HFFc6 (cell line): ENCODE measurements around the gene AFTPH. TPM values are rescaled to one million over a fixed set of nuclear protein-coding genes. Genes with fewer than 3 reads are reported as not detected.
A peak's percentile ranks its signal among the peaks of the same experiment; 100 is the strongest.

Source experiments
- DNase-seq: peaks from one replicate; pipeline ENCODE4 v3.0.0-alpha.2; 2018
- H3K27ac Mint-ChIP-seq: 2 replicates; pipeline ENCODE4 v1.8.0; 2020; ENCODE audit warnings: mild to moderate bottlenecking, mixed read lengths
- H3K27me3 Mint-ChIP-seq: 2 replicates; pipeline ENCODE4 v1.8.0; 2021; ENCODE audit warnings: mild to moderate bottlenecking, moderate library complexity, mixed read lengths; ENCODE audit not compliant: insufficient read depth
- H3K36me3 Mint-ChIP-seq: 2 replicates; pipeline ENCODE4 v1.8.0; 2021; ENCODE audit warnings: low read depth, mixed read lengths
- H3K4me1 Mint-ChIP-seq: 2 replicates; pipeline ENCODE4 v1.8.0; 2020; ENCODE audit warnings: low read depth, mixed read lengths
- H3K4me3 Mint-ChIP-seq: 2 replicates; pipeline ENCODE4 v1.8.0; 2020; ENCODE audit warnings: mild to moderate bottlenecking, moderate library complexity, mixed read lengths
- H3K9me3 Mint-ChIP-seq: 2 replicates; pipeline ENCODE4 v1.8.0; 2020; ENCODE audit warnings: mild to moderate bottlenecking, mixed read lengths
- CTCF ChIP-seq: fragments of 200-600 bp; sonication (generic); IDR thresholded peaks from 2 replicates; pipeline ENCODE4 v1.5.0; 2021; ENCODE audit warnings: antibody characterized with exemption, mild to moderate bottlenecking
- total RNA-seq, 6 experiments: library from RNA; stranded (reverse); fragmentation: NEBNext Ultra II Directional; extraction: Animal tissue kit (Norgen Biotek cat#: 25700); gene quantifications; 2 replicates in 1 of 6; 3 replicates in 5 of 6; pipeline ENCODE4 v1.2.3, GENCODE V29; 2021

AFTPH gene
- total RNA-seq, 6 experiments from 2014 or later: 17.2 to 25.3 (median 19.3) TPM

GRCh38 chr2:64491426-64491825, 32.7 kb upstream of the AFTPH start:
- DNase-seq: peak; percentile 47
- Mint-ChIP-seq H3K27ac (no peak overlapping the region; the same call in 1 of the 2 replicates), H3K27me3 (peaks cover 9% of the 10 kb centered on the region), H3K4me1 (peaks cover 17% of the 10 kb centered on the region), H3K36me3 (no peaks in the 10 kb centered on the region), H3K4me3 (no peak overlapping the region), H3K9me3 (no peaks in the 10 kb centered on the region)
- TF ChIP-seq CTCF: no peak

- H3K4me1 Mint-ChIP-seq: peaks cover 17% of the 10 kb centered on the region
- TF ChIP-seq CTCF: no peak
- DNase-seq: no peak
- H3K4me3 Mint-ChIP-seq: no peak overlapping the region
- H3K9me3 Mint-ChIP-seq: no peaks in the 10 kb centered on the region
- H3K27me3 Mint-ChIP-seq: peaks cover 9% of the 10 kb centered on the region
- no peaks in the 10 kb centered on the region for H3K36me3 Mint-ChIP-seq
- H3K27ac Mint-ChIP-seq: no peak overlapping the region
Observed at GRCh38 chr2:64492272-64492671, 31.9 kb upstream of the AFTPH start.

- TF ChIP-seq CTCF: no peak
- H3K27me3 Mint-ChIP-seq: peaks cover 11% of the 10 kb centered on the region
- no peak overlapping the region for H3K4me3 Mint-ChIP-seq
- H3K27ac Mint-ChIP-seq: no peak overlapping the region
- H3K9me3 Mint-ChIP-seq: no peaks in the 10 kb centered on the region
- no peaks in the 10 kb centered on the region for H3K36me3 Mint-ChIP-seq
- peaks cover 17% of the 10 kb centered on the region for H3K4me1 Mint-ChIP-seq
- no peak for DNase-seq
Observed at GRCh38 chr2:64492821-64493220, 31.3 kb upstream of the AFTPH start.

GRCh38 chr2:64493788-64494187, 30.3 kb upstream of the AFTPH start:
- peaks cover 16% of the 10 kb centered on the region for H3K27me3 Mint-ChIP-seq
- DNase-seq: no peak
- no peaks in the 10 kb centered on the region for H3K9me3 Mint-ChIP-seq
- H3K4me3 Mint-ChIP-seq: no peak overlapping the region
- no peak overlapping the region for H3K27ac Mint-ChIP-seq
- no peaks in the 10 kb centered on the region for H3K36me3 Mint-ChIP-seq
- peaks cover 17% of the 10 kb centered on the region for H3K4me1 Mint-ChIP-seq
- no peak for TF ChIP-seq CTCF

- no peaks in the 10 kb centered on the region for H3K4me1 Mint-ChIP-seq
- H3K27ac Mint-ChIP-seq: no peak overlapping the region
- no peaks in the 10 kb centered on the region for H3K36me3 Mint-ChIP-seq
- H3K4me3 Mint-ChIP-seq: no peak overlapping the region
- no peak for DNase-seq
- H3K9me3 Mint-ChIP-seq: no peaks in the 10 kb centered on the region
- TF ChIP-seq CTCF: no peak
- peaks cover 33% of the 10 kb centered on the region for H3K27me3 Mint-ChIP-seq
Observed at GRCh38 chr2:64498438-64498837, 25.7 kb upstream of the AFTPH start.

GRCh38 chr2:64500549-64500948, 23.6 kb upstream of the AFTPH start:
- DNase-seq: no peak
- peaks cover 46% of the 10 kb centered on the region for H3K27me3 Mint-ChIP-seq
- TF ChIP-seq CTCF: no peak
- H3K9me3 Mint-ChIP-seq: no peaks in the 10 kb centered on the region
- H3K36me3 Mint-ChIP-seq: no peaks in the 10 kb centered on the region
- H3K4me1 Mint-ChIP-seq: no peaks in the 10 kb centered on the region
- no peak overlapping the region for H3K27ac Mint-ChIP-seq
- H3K4me3 Mint-ChIP-seq: no peak overlapping the region
